Esophagus squamous epithelium (tissue), 4 donors: ENCODE measurements around the gene SYTL1.

Experiments used
- CTCF ChIP-seq, 6 experiments: fragments of 450-650 bp in 4 of 6; fragments of 200-600 bp in 2 of 6; sonication (generic) in 2 of 6; IDR thresholded peaks; one replicate each; pipeline ENCODE4 v1.5.1; 2016 to 2019; ENCODE audit warnings: antibody characterized with exemption in 6 of 6, mild to moderate bottlenecking in 4 of 6, moderate library complexity in 4 of 6
- POLR2A ChIP-seq, 4 donors: fragments of 450-650 bp; IDR thresholded peaks; one replicate each; pipeline ENCODE4 v1.6.1; 2017; ENCODE audit warnings: antibody characterized with exemption in 4 of 4, mild to moderate bottlenecking in 4 of 4, moderate library complexity in 3 of 4

- no peak for TF ChIP-seq CTCF (IDR thresholded peaks at IDR 0.05)
- no peak for TF ChIP-seq POLR2A (IDR thresholded peaks at IDR 0.05)
Measured at GRCh38 chr1:27322569-27323240, 19.1 kb upstream of the SYTL1 start.
